Prostate gland (tissue), 2 donors: ENCODE results near the gene RAPGEF4. TPM values are rescaled to one million over a fixed set of nuclear protein-coding genes. Genes with fewer than 3 reads are reported as not detected.

Experiments used
- DNase-seq: peaks from one replicate; pipeline ENCODE4 v3.0.0-alpha.2; 2019; ENCODE audit warnings: low spot score
- H3K27ac ChIP-seq, 2 donors: fragments of 200-600 bp; sonication (generic); 2 replicates each; pipeline ENCODE4 v1.5.1; 2017 to 2019
- H3K27me3 ChIP-seq: fragments of 200-600 bp; sonication (generic); replicated peaks from 2 replicates; pipeline ENCODE4 v1.5.1; 2019; ENCODE audit not compliant: insufficient read depth
- H3K36me3 ChIP-seq, 2 donors: fragments of 200-600 bp; sonication (generic); 1 replicate in 1 of 2; 2 replicates in 1 of 2; pipeline versions ENCODE4 v1.5.1 to v1.8.1; 2017 to 2019
- H3K4me1 ChIP-seq: fragments of 200-600 bp; sonication (generic); replicated peaks from 2 replicates; pipeline ENCODE4 v1.5.1; 2019
- H3K4me3 ChIP-seq, 2 donors: fragments of 200-600 bp; sonication (generic); 2 replicates each; pipeline ENCODE4 v1.5.1; 2017 to 2019
- H3K9me3 ChIP-seq: fragments of 200-600 bp; sonication (generic); 2 replicates; pipeline ENCODE4 v1.5.1; 2017
- POLR2A ChIP-seq: fragments of 450-650 bp; IDR thresholded peaks from one replicate; pipeline ENCODE4 v1.6.1; 2016; ENCODE audit warnings: antibody characterized with exemption, mild to moderate bottlenecking
- POLR2AphosphoS5 ChIP-seq: sonication (generic); formaldehyde crosslinking; IDR thresholded peaks from one replicate; pipeline ENCODE4 v1.6.1; 2017; ENCODE audit warnings: antibody characterized with exemption
- WGBS: methylation state at CpG from one replicate; pipeline ENCODE4 v1.1.5; 2018; 5-methylcytosine and 5-hydroxymethylcytosine counted together
- intact Hi-C: fragments of 100-400 bp; cut with DNase I; formaldehyde crosslinking; loops from one replicate; pipeline ENCODE4 v1.14.2; 2022
- total RNA-seq, 2 donors: library from RNA; depleted of rRNA; stranded (reverse); fragments of >200 nt; gene quantifications; one replicate each; pipeline ENCODE4 v1.1.0, GENCODE V29; 2016
- TF ChIP-seq, protein P1 (sequence below), 4 experiments: fragments of 200-600 bp in 2 of 4; fragments of 450-650 bp in 2 of 4; sonication (generic) in 2 of 4; IDR thresholded peaks; 1 replicate in 3 of 4; 2 replicates in 1 of 4; pipeline ENCODE4 v1.5.1; 2016 to 2019; ENCODE audit warnings: antibody characterized with exemption in 4 of 4, mild to moderate bottlenecking in 2 of 4, moderate library complexity in 2 of 4

Gene RAPGEF4
- total RNA-seq, 2 donors from 2014 or later, result 7.3 to 31.0 TPM

- no peaks in the 10 kb centered on the region for H3K9me3 ChIP-seq
- intact Hi-C loops, result no loop called here
- 92% methylated on average over 4 of the region's 4 CpGs for WGBS
Measured at GRCh38 chr2:172804423-172804822, 68.8 kb downstream of the RAPGEF4 start.

GRCh38 chr2:172806493-172806892 is 70.8 kb downstream of the RAPGEF4 start:
- TF ChIP-seq POLR2AphosphoS5 (peak; percentile 56), POLR2A (no peak)
- TF ChIP-seq, protein P1, sequence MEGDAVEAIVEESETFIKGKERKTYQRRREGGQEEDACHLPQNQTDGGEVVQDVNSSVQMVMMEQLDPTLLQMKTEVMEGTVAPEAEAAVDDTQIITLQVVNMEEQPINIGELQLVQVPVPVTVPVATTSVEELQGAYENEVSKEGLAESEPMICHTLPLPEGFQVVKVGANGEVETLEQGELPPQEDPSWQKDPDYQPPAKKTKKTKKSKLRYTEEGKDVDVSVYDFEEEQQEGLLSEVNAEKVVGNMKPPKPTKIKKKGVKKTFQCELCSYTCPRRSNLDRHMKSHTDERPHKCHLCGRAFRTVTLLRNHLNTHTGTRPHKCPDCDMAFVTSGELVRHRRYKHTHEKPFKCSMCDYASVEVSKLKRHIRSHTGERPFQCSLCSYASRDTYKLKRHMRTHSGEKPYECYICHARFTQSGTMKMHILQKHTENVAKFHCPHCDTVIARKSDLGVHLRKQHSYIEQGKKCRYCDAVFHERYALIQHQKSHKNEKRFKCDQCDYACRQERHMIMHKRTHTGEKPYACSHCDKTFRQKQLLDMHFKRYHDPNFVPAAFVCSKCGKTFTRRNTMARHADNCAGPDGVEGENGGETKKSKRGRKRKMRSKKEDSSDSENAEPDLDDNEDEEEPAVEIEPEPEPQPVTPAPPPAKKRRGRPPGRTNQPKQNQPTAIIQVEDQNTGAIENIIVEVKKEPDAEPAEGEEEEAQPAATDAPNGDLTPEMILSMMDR (IDR thresholded peaks at IDR 0.05), result peak; percentile 70 to 87 (median 80)
- WGBS, result 0% methylated on average over 2 of the region's 2 CpGs
- intact Hi-C loops, result no loop called here
- Histone ChIP-seq H3K9me3 (no peaks in the 10 kb centered on the region), H3K4me3 (no peak overlapping the region), H3K36me3 (no peaks in the 10 kb centered on the region), H3K27ac (no peak overlapping the region), H3K4me1 (no peaks in the 10 kb centered on the region), H3K27me3 (no peaks in the 10 kb centered on the region)
- DNase-seq, result peak; percentile 25

More at GRCh38 chr2:172804423-172804822, 68.8 kb downstream of the RAPGEF4 start:
- H3K36me3 ChIP-seq, result no peaks in the 10 kb centered on the region
- H3K4me1 ChIP-seq, result no peaks in the 10 kb centered on the region
- H3K27ac ChIP-seq, result no peak overlapping the region
- no peak for TF ChIP-seq POLR2AphosphoS5
- TF ChIP-seq, protein P1 (IDR thresholded peaks at IDR 0.05), result no peak
- no peak for TF ChIP-seq POLR2A
- no peak overlapping the region for H3K4me3 ChIP-seq
- no peaks in the 10 kb centered on the region for H3K27me3 ChIP-seq
- DNase-seq, result no peak

GRCh38 chr2:172806996-172807395 is 71.4 kb downstream of the RAPGEF4 start:
- no peaks in the 10 kb centered on the region for H3K4me1 ChIP-seq
- DNase-seq, result peak; percentile 49
- no peak for TF ChIP-seq POLR2A
- TF ChIP-seq POLR2AphosphoS5, result peak; percentile 14
- H3K4me3 ChIP-seq, result no peak overlapping the region
- no peaks in the 10 kb centered on the region for H3K9me3 ChIP-seq
- 17% methylated on average over 6 of the region's 6 CpGs for WGBS
- no peaks in the 10 kb centered on the region for H3K27me3 ChIP-seq
- intact Hi-C loops, result no loop called here
- H3K36me3 ChIP-seq, result no peaks in the 10 kb centered on the region
- no peak overlapping the region for H3K27ac ChIP-seq

- intact Hi-C loops, result no loop called here
- WGBS, result 87% methylated on average over 4 of the region's 4 CpGs
Measured at GRCh38 chr2:172808156-172808555, 72.5 kb downstream of the RAPGEF4 start.

DNA sequence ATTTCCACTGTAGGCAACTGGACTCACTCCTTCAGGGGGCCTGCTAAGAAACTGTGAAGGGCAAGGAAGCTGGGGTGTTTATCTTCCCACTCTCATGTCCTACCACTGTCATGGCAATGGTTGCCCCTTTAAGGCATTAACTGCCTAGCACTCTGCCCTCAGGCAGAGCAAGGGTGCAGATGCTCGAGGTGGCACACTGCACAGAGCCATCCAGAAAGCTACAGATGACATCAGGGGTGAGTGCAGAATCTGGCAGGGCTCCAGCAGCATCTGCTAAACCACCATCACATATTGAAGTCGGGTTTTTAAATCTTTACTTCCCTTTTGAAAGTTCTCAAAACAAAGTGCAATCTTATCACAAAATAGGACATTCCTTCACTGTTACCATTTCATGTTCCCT is 75.4 kb downstream of the RAPGEF4 start:
- Histone ChIP-seq H3K9me3 (no peaks in the 10 kb centered on the region), H3K4me1 (no peaks in the 10 kb centered on the region), H3K4me3 (no peak overlapping the region), H3K36me3 (no peaks in the 10 kb centered on the region), H3K27me3 (no peaks in the 10 kb centered on the region), H3K27ac (no peak overlapping the region)
- intact Hi-C loops, result loop anchor here (5.0 kb wide), 1 partner anchor 51 kb away; no protein-coding TSS in a partner anchor
- TF ChIP-seq POLR2AphosphoS5 (no peak), POLR2A (no peak)
- TF ChIP-seq, protein P1 (IDR thresholded peaks at IDR 0.05), result no peak
- DNase-seq, result no peak
- 28% methylated on average over 2 of the region's 2 CpGs for WGBS

More at GRCh38 chr2:172808156-172808555, 72.5 kb downstream of the RAPGEF4 start:
- Histone ChIP-seq H3K4me3 (no peak overlapping the region), H3K9me3 (no peaks in the 10 kb centered on the region), H3K27me3 (no peaks in the 10 kb centered on the region), H3K36me3 (no peaks in the 10 kb centered on the region), H3K27ac (no peak overlapping the region), H3K4me1 (no peaks in the 10 kb centered on the region)
- no peak for DNase-seq
- TF ChIP-seq, protein P1 (IDR thresholded peaks at IDR 0.05), result no peak
- TF ChIP-seq POLR2AphosphoS5 (no peak), POLR2A (no peak)
